ENCODE measurements around the gene CHRM1.
"Not testable (repeated sequence)": the region's sequence is repeated elsewhere in the genome, so short reads cannot be mapped to it uniquely, and the experiment has no call there.

CHRM1 gene

DNA sequence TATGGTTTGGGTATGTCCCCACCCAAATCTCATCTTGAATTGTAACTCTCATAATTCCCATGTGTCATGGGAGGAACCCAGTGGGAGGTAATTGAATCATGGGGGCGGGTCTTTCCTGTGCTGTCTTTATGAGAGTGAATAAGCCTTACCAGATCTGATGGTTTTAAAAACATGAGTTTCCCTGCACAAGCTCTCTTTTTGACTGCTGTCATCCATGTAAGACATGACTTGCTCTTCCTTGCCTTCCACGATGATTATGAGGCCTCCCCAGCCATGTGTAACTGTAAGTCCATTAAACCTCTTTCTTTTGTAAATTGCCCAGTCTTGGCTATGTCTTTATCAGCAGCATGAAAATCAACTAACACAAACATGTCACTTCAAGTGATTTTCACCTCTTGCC is 16.4 kb upstream of the CHRM1 start:
- H3K9ac ChIP-seq (ENCODE audit: low read length); H3K36me3 ChIP-seq (ENCODE audit: control insufficient read depth, low read depth, low read length); H3K4me3 ChIP-seq (ENCODE audit: low read length); H3K27me3 ChIP-seq (ENCODE audit: control insufficient read depth, insufficient read depth, low read length); H3K4me1 ChIP-seq (ENCODE audit: control insufficient read depth, low read depth, low read length); H3K27ac ChIP-seq (ENCODE audit: low read length); H3K9me3 ChIP-seq (ENCODE audit: control insufficient read depth, low read depth, low read length): not testable (repeated sequence)

DNA sequence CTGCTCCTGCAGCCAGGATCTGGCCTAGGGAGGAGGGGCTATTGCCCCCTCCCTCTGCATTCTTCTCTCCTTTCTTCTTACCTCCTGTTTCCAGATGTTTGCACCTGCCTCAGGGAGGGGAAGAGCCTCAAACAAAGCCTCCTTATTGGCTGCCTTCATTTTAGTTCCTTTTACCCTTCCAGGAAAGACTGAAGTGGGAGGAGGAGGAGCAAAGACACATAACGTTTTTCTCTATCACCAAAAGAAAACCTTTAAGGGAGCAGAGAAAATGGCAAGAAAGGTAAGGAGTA is 13.3 kb upstream of the CHRM1 start:
- Histone ChIP-seq H3K27me3 (ENCODE audit: control insufficient read depth, insufficient read depth, low read length) (no peaks in the 10 kb centered on the region), H3K9me3 (ENCODE audit: control insufficient read depth, low read depth, low read length) (no peaks in the 10 kb centered on the region), H3K9ac (ENCODE audit: low read length) (no peak overlapping the region), H3K4me3 (ENCODE audit: low read length) (no peak overlapping the region), H3K27ac (ENCODE audit: low read length) (no peak overlapping the region), H3K4me1 (ENCODE audit: control insufficient read depth, low read depth, low read length) (peaks cover 6% of the 10 kb centered on the region), H3K36me3 (ENCODE audit: control insufficient read depth, low read depth, low read length) (no peaks in the 10 kb centered on the region)

DNA sequence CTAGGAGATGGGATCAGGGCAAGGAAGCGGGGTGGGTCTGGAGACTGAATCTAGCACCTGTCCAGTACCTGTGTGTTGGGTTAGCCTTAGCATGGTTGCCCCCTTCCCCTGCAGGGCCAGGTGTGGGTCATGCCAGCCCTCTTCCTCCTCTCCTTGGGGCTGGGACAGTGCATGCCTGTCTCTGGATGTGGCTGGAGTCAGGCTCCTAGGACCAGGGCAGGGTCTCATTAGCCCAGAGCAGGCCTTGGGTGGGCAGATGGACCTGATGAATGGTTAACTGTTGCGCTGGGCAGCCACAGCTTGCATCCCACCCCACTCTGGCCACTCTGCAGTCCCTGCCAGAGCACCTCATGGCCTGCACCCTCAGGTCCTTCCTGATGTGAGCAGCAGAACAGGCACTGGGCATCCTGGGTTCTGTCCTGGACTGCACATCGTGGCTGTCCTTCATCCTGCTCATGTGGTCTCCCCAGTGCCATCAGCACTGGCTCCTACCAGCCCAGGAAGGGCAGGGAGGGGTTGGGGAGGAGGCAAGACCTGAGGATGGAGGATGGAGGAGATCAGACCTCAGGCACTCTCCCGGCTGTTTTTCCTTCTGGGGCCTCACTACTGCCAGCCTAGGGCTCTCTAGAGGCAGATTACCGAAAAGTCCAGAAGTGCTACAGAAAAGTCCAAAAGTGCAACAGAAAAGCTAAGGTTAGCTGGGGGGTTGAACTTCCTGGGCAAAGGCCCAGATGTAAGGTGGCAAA is 12.8 kb upstream of the CHRM1 start:
- Histone ChIP-seq H3K27me3 (ENCODE audit: control insufficient read depth, insufficient read depth, low read length) (peaks cover 5% of the 10 kb centered on the region), H3K4me3 (ENCODE audit: low read length) (no peak overlapping the region), H3K9ac (ENCODE audit: low read length) (no peak overlapping the region), H3K27ac (ENCODE audit: low read length) (no peak overlapping the region), H3K36me3 (ENCODE audit: control insufficient read depth, low read depth, low read length) (no peaks in the 10 kb centered on the region), H3K9me3 (ENCODE audit: control insufficient read depth, low read depth, low read length) (no peaks in the 10 kb centered on the region), H3K4me1 (ENCODE audit: control insufficient read depth, low read depth, low read length) (peaks cover 6% of the 10 kb centered on the region)

DNA sequence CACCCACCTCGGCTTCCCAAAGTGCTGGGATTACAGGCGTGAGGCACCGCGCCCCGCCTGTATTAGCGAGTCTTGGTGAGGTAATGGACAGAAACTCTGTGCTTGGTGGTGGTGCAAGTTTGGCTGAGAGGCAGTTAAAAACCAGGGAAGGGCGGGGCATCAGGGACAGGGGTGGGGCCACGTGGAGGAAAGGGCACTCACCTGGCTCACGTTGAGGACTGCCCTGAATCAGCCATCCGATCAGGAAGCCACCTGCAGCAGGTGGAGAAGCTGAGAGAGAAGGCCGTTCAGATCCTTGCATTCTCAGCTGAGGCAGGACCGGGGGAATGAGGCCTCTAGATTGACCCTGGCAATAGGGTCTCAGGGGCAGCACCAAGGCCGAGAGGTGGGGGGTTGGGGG is 12.1 kb upstream of the CHRM1 start:
- no peak overlapping the region for H3K4me3 ChIP-seq (ENCODE audit: low read length)
- H3K9ac ChIP-seq (ENCODE audit: low read length), result no peak overlapping the region
- no peak overlapping the region for H3K27ac ChIP-seq (ENCODE audit: low read length)
- no peaks in the 10 kb centered on the region for H3K9me3 ChIP-seq (ENCODE audit: control insufficient read depth, low read depth, low read length)
- H3K4me1 ChIP-seq (ENCODE audit: control insufficient read depth, low read depth, low read length), result peaks cover 7% of the 10 kb centered on the region
- no peaks in the 10 kb centered on the region for H3K36me3 ChIP-seq (ENCODE audit: control insufficient read depth, low read depth, low read length)
- peaks cover 12% of the 10 kb centered on the region for H3K27me3 ChIP-seq (ENCODE audit: control insufficient read depth, insufficient read depth, low read length)

DNA sequence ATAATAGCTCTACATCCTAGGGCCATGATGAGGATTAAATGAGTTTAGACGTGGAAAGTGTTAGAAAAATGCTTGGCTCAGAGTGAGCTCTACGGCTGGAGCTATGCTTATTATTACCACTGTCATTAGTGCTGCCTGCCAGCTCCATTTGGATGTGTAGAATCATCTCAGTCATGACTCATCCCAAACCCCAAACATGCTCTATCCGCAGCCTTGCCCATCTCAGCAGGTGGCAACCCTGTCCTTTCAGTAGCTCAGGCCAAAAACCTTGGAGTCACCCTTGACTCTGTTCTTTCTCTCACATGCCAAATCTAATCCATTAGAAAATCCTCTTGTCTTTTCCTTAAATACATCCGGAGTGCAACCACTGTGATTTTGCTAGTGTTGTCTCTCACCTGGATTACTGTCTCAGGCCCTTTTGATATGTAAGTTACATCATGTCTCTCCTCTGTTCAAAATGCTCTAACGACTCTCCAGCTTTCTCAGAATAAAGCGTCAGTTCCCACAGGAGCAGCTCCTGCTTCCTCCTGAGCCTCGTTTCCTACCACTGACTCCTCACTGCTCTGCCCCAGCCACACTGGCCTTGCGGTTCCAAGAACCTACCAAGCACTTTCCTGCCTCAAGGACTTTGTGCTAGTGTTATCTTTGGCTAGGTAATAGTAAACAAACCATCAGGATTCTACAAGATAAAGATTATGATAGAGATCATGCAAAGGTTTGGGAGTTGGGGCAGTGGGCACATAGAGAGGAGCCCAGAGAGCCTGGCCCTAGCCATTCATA is 10.5 kb upstream of the CHRM1 start:
- no peak overlapping the region for H3K4me3 ChIP-seq (ENCODE audit: low read length)
- no peak overlapping the region for H3K27ac ChIP-seq (ENCODE audit: low read length)
- H3K9me3 ChIP-seq (ENCODE audit: control insufficient read depth, low read depth, low read length), result no peaks in the 10 kb centered on the region
- H3K9ac ChIP-seq (ENCODE audit: low read length), result no peak overlapping the region
- peaks cover 18% of the 10 kb centered on the region for H3K4me1 ChIP-seq (ENCODE audit: control insufficient read depth, low read depth, low read length)
- H3K27me3 ChIP-seq (ENCODE audit: control insufficient read depth, insufficient read depth, low read length), result peaks cover 28% of the 10 kb centered on the region
- no peaks in the 10 kb centered on the region for H3K36me3 ChIP-seq (ENCODE audit: control insufficient read depth, low read depth, low read length)

DNA sequence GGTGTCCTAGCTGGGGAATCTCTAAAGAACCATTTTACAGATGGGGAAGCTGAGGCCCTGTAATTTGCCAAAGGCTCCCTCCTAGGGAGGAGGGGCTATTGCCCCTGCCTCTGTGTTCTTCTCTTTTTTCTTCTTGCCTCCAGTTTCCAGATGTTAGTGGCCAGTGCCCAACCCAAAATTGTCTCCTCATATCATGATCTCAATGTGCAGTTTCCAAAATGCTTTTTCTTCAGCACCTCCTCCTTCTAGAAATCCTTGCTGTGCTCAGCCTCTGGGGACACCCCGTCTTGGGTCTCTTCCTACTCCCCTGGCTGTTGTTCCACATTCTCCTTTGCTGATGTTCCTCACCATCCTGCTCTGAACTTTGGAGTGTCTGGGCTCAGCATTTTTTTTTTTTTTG is 9.5 kb upstream of the CHRM1 start:
- no peaks in the 10 kb centered on the region for H3K9me3 ChIP-seq (ENCODE audit: control insufficient read depth, low read depth, low read length)
- H3K27ac ChIP-seq (ENCODE audit: low read length), result no peak overlapping the region
- peaks cover 20% of the 10 kb centered on the region for H3K4me1 ChIP-seq (ENCODE audit: control insufficient read depth, low read depth, low read length)
- no peak overlapping the region for H3K4me3 ChIP-seq (ENCODE audit: low read length)
- H3K36me3 ChIP-seq (ENCODE audit: control insufficient read depth, low read depth, low read length), result no peaks in the 10 kb centered on the region
- H3K27me3 ChIP-seq (ENCODE audit: control insufficient read depth, insufficient read depth, low read length), result peaks cover 38% of the 10 kb centered on the region
- no peak overlapping the region for H3K9ac ChIP-seq (ENCODE audit: low read length)

DNA sequence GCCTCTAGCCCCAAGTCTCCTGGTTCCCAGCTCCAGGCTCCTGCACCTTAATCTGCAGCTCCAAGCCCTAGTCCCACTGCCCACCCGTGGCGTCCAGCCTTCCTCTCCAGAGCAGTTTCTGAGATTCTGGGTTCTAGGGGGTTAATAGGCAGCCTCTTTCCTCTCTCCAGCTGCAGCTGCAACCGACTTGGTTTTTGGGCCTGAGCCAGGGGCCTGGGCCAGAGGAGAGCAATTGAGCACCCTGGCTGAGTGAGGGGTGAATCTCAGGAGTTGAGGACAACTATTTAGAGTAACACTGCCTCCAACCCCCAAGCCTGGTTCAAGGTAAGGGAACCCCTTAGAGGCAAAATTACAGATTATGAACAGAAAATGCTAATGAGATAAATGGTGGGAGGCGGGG is 9.0 kb upstream of the CHRM1 start:
- H3K4me1 ChIP-seq (ENCODE audit: control insufficient read depth, low read depth, low read length), result peaks cover 20% of the 10 kb centered on the region
- no peaks in the 10 kb centered on the region for H3K9me3 ChIP-seq (ENCODE audit: control insufficient read depth, low read depth, low read length)
- H3K4me3 ChIP-seq (ENCODE audit: low read length), result no peak overlapping the region
- peaks cover 43% of the 10 kb centered on the region for H3K27me3 ChIP-seq (ENCODE audit: control insufficient read depth, insufficient read depth, low read length)
- no peak overlapping the region for H3K27ac ChIP-seq (ENCODE audit: low read length)
- no peaks in the 10 kb centered on the region for H3K36me3 ChIP-seq (ENCODE audit: control insufficient read depth, low read depth, low read length)
- no peak overlapping the region for H3K9ac ChIP-seq (ENCODE audit: low read length)

DNA sequence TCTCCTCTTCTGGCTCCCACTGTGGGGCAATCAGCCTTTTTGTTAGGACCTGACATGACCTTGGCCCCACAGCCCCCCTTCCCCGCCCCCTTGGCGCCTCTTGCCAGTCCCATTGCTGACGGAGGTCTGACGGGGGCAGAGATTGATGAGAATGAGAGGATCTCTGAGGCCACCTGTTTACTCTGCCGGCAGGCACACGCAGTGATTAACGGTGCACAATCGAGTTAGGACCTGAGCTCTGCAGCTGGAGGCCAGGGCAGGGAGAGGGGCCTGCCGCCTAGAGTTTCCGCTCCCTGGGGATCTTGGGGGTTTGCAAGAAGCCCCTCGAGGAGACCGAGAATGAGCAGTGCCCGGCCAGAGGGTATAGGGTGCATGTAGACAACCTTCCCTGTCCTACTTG is 6.8 kb upstream of the CHRM1 start:
- no peaks in the 10 kb centered on the region for H3K9me3 ChIP-seq (ENCODE audit: control insufficient read depth, low read depth, low read length)

DNA sequence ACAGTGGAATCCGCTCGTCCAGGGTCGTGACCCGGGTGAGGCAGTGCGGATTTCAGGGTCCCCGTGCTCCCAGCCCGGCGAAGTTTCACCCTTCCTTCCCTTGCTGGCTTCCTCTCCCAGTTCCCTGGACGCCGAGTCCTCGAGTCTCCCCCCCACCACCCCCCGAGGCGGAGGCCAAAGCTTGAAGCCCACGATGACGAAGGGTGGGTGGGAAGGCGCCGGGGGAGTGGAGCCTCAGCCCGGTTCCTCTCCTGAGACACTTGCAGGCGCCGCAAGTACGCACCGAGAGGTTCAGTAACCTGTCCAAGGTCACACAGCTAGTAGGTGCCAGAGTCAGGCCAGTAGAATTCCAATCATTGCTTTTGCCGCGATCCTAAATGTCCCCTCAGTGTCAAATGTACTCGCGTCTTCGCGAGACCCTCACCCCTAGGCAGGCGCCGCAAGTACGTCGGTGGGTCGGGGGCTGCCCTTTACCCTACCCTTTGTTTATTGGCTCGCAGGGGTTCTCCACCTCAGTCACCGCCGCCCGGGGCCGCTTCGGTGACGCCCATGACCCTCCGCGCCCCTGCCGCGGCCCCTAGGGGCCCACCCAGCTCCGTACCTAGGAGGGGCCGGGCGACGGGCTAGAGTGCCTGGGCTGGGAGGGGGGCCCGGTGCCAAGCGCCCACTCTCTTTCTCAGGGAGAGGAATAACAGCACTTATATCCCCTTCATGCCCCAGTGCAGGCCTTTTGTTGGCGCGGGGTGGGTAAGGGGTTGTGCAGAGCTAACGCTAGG is 5.7 kb upstream of the CHRM1 start:
- Histone ChIP-seq H3K4me3 (ENCODE audit: low read length) (peak overlapping the region; percentile 60), H3K9me3 (ENCODE audit: control insufficient read depth, low read depth, low read length) (no peaks in the 10 kb centered on the region), H3K9ac (ENCODE audit: low read length) (no peak overlapping the region), H3K27me3 (ENCODE audit: control insufficient read depth, insufficient read depth, low read length) (peaks cover 75% of the 10 kb centered on the region), H3K4me1 (ENCODE audit: control insufficient read depth, low read depth, low read length) (peaks cover 28% of the 10 kb centered on the region), H3K27ac (ENCODE audit: low read length) (no peak overlapping the region), H3K36me3 (ENCODE audit: control insufficient read depth, low read depth, low read length) (no peaks in the 10 kb centered on the region)

More for the DNA sequence above, 6.8 kb upstream of the CHRM1 start:
- H3K4me1 ChIP-seq (ENCODE audit: control insufficient read depth, low read depth, low read length), result peaks cover 29% of the 10 kb centered on the region
- peaks cover 63% of the 10 kb centered on the region for H3K27me3 ChIP-seq (ENCODE audit: control insufficient read depth, insufficient read depth, low read length)
- no peak overlapping the region for H3K4me3 ChIP-seq (ENCODE audit: low read length)
- no peak overlapping the region for H3K9ac ChIP-seq (ENCODE audit: low read length)
- H3K36me3 ChIP-seq (ENCODE audit: control insufficient read depth, low read depth, low read length), result no peaks in the 10 kb centered on the region
- no peak overlapping the region for H3K27ac ChIP-seq (ENCODE audit: low read length)

DNA sequence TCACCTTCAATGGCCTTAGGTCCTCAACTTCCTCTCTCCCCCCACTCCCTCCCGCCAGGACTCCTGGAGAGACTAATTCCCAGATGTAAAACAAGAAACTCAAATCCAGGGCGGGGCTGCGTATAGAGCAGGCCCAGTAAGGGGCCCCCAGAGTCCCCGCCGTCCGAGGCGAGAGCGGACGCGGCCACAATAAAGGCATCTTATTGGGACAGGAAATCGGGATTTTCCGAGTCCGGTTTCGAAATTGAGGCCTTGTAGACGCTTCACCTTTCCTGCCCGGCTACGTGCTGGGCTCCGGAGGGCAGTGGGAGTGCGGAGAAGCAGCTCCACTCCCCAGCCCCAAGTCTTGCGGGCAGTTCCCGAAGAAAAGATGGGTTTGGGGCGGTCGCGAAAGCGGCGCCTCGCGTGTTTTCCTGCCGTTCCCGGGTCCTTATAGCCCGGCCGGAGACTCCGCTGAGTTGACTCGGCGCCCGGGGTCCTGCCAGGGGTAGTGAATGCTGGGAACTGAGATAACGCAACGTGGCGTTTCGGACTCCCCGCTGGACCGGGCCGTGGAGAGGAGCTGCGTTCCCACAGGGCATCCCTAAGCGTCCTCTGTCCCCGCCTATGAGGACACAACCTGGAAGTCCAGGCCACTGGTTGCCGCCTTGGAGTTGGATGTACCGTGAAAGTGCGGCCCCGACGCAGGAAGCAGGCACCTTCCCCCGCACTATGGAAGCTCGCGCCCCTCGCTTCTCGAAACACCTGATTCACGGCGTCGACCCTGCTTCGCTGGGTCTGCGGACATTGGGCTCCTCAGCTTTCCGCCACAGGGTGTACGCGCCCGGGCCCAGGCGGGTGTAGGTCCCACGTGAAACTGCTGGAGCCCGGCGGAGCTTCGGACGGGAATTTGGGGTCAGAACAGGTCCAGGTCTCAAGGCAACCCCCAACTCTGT is 4.8 kb upstream of the CHRM1 start:
- Histone ChIP-seq H3K9ac (ENCODE audit: low read length) (peak overlapping the region; percentile 9), H3K27me3 (ENCODE audit: control insufficient read depth, insufficient read depth, low read length) (peaks cover 75% of the 10 kb centered on the region), H3K4me3 (ENCODE audit: low read length) (peak overlapping the region; percentile 60), H3K4me1 (ENCODE audit: control insufficient read depth, low read depth, low read length) (peaks cover 23% of the 10 kb centered on the region), H3K9me3 (ENCODE audit: control insufficient read depth, low read depth, low read length) (no peaks in the 10 kb centered on the region), H3K36me3 (ENCODE audit: control insufficient read depth, low read depth, low read length) (no peaks in the 10 kb centered on the region), H3K27ac (ENCODE audit: low read length) (no peak overlapping the region)

DNA sequence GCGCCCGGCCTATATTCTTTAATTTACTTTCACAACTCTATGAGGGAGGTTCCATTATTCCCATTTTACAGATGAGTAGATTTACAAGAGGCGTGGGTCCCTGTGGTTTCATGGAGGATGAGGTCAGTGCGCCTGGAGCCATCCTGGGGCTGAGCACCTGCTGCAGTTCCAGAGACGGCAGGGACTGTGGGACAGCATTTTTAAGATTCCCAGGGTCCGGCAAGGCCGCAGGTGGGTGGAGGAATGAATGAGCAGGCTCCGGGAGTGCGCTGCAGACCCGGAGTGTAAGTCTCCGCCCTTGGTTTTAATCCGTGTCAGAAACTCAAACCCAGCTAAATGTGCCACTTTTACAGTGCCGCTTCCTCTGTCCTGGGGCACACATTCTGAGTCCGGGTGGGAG is 4.1 kb upstream of the CHRM1 start:
- peaks cover 75% of the 10 kb centered on the region for H3K27me3 ChIP-seq (ENCODE audit: control insufficient read depth, insufficient read depth, low read length)
- H3K4me3 ChIP-seq (ENCODE audit: low read length), result peak overlapping the region; percentile 60
- H3K36me3 ChIP-seq (ENCODE audit: control insufficient read depth, low read depth, low read length), result no peaks in the 10 kb centered on the region
- no peaks in the 10 kb centered on the region for H3K9me3 ChIP-seq (ENCODE audit: control insufficient read depth, low read depth, low read length)
- H3K27ac ChIP-seq (ENCODE audit: low read length), result no peak overlapping the region
- peaks cover 23% of the 10 kb centered on the region for H3K4me1 ChIP-seq (ENCODE audit: control insufficient read depth, low read depth, low read length)
- H3K9ac ChIP-seq (ENCODE audit: low read length), result peak overlapping the region; percentile 9
